GM12873 (cell line): ENCODE results near the gene DCANP1.

Experiments used
- CTCF ChIP-seq: IDR thresholded peaks from 2 replicates; pipeline ENCODE4 v1.5.1; 2012; ENCODE audit warnings: low read depth, mild to moderate bottlenecking, moderate library complexity, low read length, control low read depth; ENCODE audit not compliant: insufficient read depth; ENCODE audit errors: missing control alignments

The DCANP1 gene

DNA sequence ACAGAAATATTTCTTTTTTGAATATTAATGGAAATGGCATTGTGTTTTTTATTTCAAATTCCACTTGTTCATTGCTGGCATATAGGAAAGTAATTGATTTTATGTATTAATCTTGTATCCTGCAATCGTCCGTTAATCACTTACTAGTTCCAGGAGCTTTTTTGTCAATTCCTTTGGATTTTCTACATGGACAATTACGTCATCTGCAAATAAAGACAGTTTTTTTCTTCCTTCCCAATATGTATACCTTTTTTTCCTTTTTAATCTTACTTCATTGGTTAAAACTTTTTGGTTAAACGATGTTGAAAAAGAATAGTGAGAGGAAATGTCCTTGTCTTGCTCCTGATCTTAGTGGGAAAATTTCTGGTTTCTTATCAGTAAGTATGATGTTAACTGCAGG lies 6.5 kb upstream of the DCANP1 start:
- no peak for TF ChIP-seq CTCF

GRCh38 chr5:135452321-135453030 lies 5.3 kb upstream of the DCANP1 start, which contains the start of gene TIFAB:
Gene TIFAB, minus strand, starts transcription at chr5:135452351. Its CDS starts 2,412 bp downstream, at chr5:135449939.
- TF ChIP-seq CTCF, result no peak

- no peak for TF ChIP-seq CTCF
Measured at GRCh38 chr5:135451581-135452320, 4.6 kb upstream of the DCANP1 start.

DNA sequence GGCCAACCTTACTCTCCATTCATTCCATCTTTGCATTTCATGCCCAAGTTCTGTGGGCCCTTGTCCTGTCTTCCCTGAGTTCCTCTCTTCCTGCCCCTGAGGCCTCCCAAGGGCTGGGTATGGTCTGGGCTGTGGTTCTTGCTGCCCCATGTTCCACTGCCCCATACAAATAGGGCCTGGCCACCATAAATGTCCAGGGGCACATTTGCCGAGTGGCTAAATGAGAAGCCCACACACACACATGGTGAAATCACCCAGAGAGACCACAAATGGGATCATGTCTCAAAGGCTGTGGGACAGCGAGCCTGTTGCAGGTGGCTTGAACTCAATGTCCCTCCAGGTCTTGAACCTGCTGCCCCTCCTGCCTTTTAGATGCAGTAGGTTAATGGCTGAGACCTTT lies 3.8 kb upstream of the DCANP1 start:
- no peak for TF ChIP-seq CTCF

DNA sequence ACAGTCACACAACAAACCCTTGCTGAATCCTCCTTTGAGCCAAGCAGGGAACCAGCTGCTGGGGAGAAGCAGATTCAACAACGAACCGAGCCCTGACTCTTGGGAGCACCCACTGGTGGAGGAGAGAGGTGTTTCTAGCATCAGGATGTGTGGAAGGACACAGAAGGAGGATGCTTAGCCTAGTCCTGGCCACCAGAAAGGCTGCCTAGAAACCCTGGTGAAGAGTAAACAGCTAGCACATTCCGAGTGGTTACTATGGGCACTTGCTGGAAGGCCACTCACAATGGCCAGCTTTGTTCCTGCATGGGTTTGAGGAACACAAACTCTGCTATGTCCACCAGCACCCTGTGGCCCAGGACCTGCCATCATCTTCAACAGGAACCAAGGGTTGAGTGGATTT lies 3.2 kb upstream of the DCANP1 start:
- TF ChIP-seq CTCF, result no peak

GRCh38 chr5:135449644-135450043 lies 2.5 kb upstream of the DCANP1 start:
- no peak for TF ChIP-seq CTCF

GRCh38 chr5:135448791-135449507 lies 1.8 kb upstream of the DCANP1 start:
- TF ChIP-seq CTCF, result no peak
